IMR-90 (cell line): ENCODE results near the gene MAGEA1. TPM values are rescaled to one million over a fixed set of nuclear protein-coding genes. Genes with fewer than 3 reads are reported as not detected.

Experiments
- ATAC-seq: fragments of 200-7000 bp; cut with Tn5 transposase; 2 replicates; pipeline ENCODE4 v1.9.1; 2020; ENCODE audit warnings: low read depth, mild to moderate bottlenecking, moderate library complexity
- BruUV-seq: library from RNA; stranded (reverse); fragments of 400-500 nt; replicated peaks from 2 replicates; lab custom pipeline; 2021; lab: Mats Ljungman, UMichigan
- CTCF ChIA-PET: fragments of 300-600 bp; formaldehyde crosslinking; extraction: SDS; loops from one replicate; lab custom pipeline; 2021; ENCODE audit warnings: antibody characterized with exemption; lab: Yijun Ruan, JAX
- POLR2A ChIA-PET: fragments of 300-600 bp; sonication (Branson Sonifier 250); formaldehyde crosslinking; loops from one replicate; lab custom pipeline; 2022; ENCODE audit warnings: antibody characterized with exemption; ENCODE audit not compliant: unreplicated experiment; lab: Charles Lee
- DNase-seq: peaks from one replicate; pipeline ENCODE4 v3.0.0; 2013
- H2AFZ ChIP-seq: replicated peaks from 2 replicates; pipeline ENCODE3; 2013; ENCODE audit warnings: low read length, mild to moderate bottlenecking; ENCODE audit not compliant: poor library complexity
- H2AK5ac ChIP-seq: 2 replicates; pipeline ENCODE4 v1.6.1; 2013; ENCODE audit warnings: low read depth, low read length, inconsistent platforms
- H2AK9ac ChIP-seq: replicated peaks from 2 replicates; pipeline ENCODE3; 2013; ENCODE audit warnings: mild to moderate bottlenecking, low read depth, low read length, moderate library complexity; ENCODE audit not compliant: poor library complexity
- H2BK120ac ChIP-seq: 2 replicates; pipeline ENCODE4 v1.6.1; 2013; ENCODE audit warnings: low read depth, low read length, inconsistent platforms
- H2BK15ac ChIP-seq: 3 replicates; pipeline ENCODE4 v1.6.1; 2013; ENCODE audit warnings: low read depth, low read length, inconsistent platforms
- H2BK20ac ChIP-seq: 2 replicates; pipeline ENCODE4 v1.6.1; 2013; ENCODE audit warnings: low read depth, mild to moderate bottlenecking, inconsistent platforms, low read length, moderate library complexity
- H2BK5ac ChIP-seq: 2 replicates; pipeline ENCODE4 v1.6.1; 2013; ENCODE audit warnings: mild to moderate bottlenecking, low read depth, low read length, inconsistent platforms; ENCODE audit not compliant: poor library complexity, severe bottlenecking
- H3K14ac ChIP-seq: replicated peaks from 2 replicates; pipeline ENCODE4 v1.6.1; 2013; ENCODE audit warnings: low read depth, low read length, inconsistent platforms
- H3K18ac ChIP-seq: 2 replicates; pipeline ENCODE4 v1.6.1; 2013; ENCODE audit warnings: low read depth, low read length, control low read depth
- H3K23ac ChIP-seq: 2 replicates; pipeline ENCODE4 v1.6.1; 2013; ENCODE audit warnings: low read depth, low read length, inconsistent platforms
- H3K27ac ChIP-seq: 2 replicates; pipeline ENCODE4 v1.5.1; 2013; ENCODE audit warnings: mild to moderate bottlenecking, control low read depth, low read length; ENCODE audit not compliant: insufficient read depth
- H3K27me3 ChIP-seq: 2 replicates; pipeline ENCODE4 v1.6.1; 2013; ENCODE audit warnings: low read length; ENCODE audit not compliant: control insufficient read depth, insufficient read depth
- H3K36me3 ChIP-seq: 2 replicates; pipeline ENCODE4 v1.6.1; 2013; ENCODE audit warnings: low read length, mixed read lengths; ENCODE audit not compliant: control insufficient read depth, insufficient read depth
- H3K4ac ChIP-seq: 2 replicates; pipeline ENCODE4 v1.6.1; 2013; ENCODE audit warnings: low read depth, low read length, inconsistent platforms
- H3K4me1 ChIP-seq: 2 replicates; pipeline ENCODE4 v1.6.1; 2013; ENCODE audit warnings: low read length, mixed read lengths; ENCODE audit not compliant: control insufficient read depth, insufficient read depth
- H3K4me2 ChIP-seq: 2 replicates; pipeline ENCODE4 v1.6.1; 2013; ENCODE audit warnings: low read depth, mild to moderate bottlenecking, control low read depth, low read length, moderate library complexity
- H3K4me3 ChIP-seq: 2 replicates; pipeline ENCODE4 v1.5.1; 2013; ENCODE audit warnings: low read depth, mild to moderate bottlenecking, control low read depth, low read length, moderate library complexity; ENCODE audit not compliant: insufficient read depth
- H3K56ac ChIP-seq: 2 replicates; pipeline ENCODE4 v1.6.1; 2013; ENCODE audit warnings: low read length, inconsistent platforms; ENCODE audit not compliant: insufficient read depth; ENCODE audit errors: extremely low read depth
- H3K79me1 ChIP-seq, 2 experiments: 2 replicates each; pipeline ENCODE4 v1.6.1; 2013; ENCODE audit warnings: low read length in 2 of 2, inconsistent platforms in 1 of 2, low read depth in 1 of 2
- H3K9ac ChIP-seq: 2 replicates; pipeline ENCODE4 v1.6.1; 2013; ENCODE audit warnings: low read depth, low read length, control low read depth
- H3K9me1 ChIP-seq: 2 replicates; pipeline ENCODE4 v1.6.1; 2013; ENCODE audit warnings: low read length, inconsistent platforms; ENCODE audit not compliant: insufficient read depth
- H3K9me3 ChIP-seq: 2 replicates; pipeline ENCODE4 v1.6.1; 2013; ENCODE audit warnings: low read length; ENCODE audit not compliant: control insufficient read depth, insufficient read depth
- H4K20me1 ChIP-seq: 2 replicates; pipeline ENCODE4 v1.6.1; 2013; ENCODE audit warnings: low read length, inconsistent platforms; ENCODE audit not compliant: insufficient read depth
- H4K5ac ChIP-seq: 2 replicates; pipeline ENCODE4 v1.6.1; 2013; ENCODE audit warnings: mild to moderate bottlenecking, low read depth, low read length, control low read depth
- H4K8ac ChIP-seq, 2 experiments: 2 replicates each; pipeline ENCODE4 v1.6.1; 2013; ENCODE audit warnings: low read depth in 2 of 2, low read length in 2 of 2, control low read depth in 1 of 2, inconsistent platforms in 1 of 2
- H4K91ac ChIP-seq: 2 replicates; pipeline ENCODE4 v1.6.1; 2013; ENCODE audit warnings: low read depth, low read length, inconsistent platforms; ENCODE audit not compliant: insufficient read depth
- BHLHE40 ChIP-seq: fragments of 150-350 bp; IDR thresholded peaks from 2 replicates; pipeline ENCODE4 v1.6.1; 2016; ENCODE audit warnings: mild to moderate bottlenecking, low read depth, low read length
- CEBPB ChIP-seq: IDR thresholded peaks from 2 replicates; pipeline ENCODE4 v1.6.1; 2012; ENCODE audit warnings: low read depth, low read length, improper control_type of control experiment
- CHD1 ChIP-seq: IDR thresholded peaks from 2 replicates; pipeline ENCODE4 v1.6.1; 2012; ENCODE audit warnings: low read depth, low read length, improper control_type of control experiment
- ELK1 ChIP-seq: fragments of 150-350 bp; IDR thresholded peaks from 2 replicates; pipeline ENCODE4 v1.6.1; 2016; ENCODE audit warnings: low read depth, mild to moderate bottlenecking, low read length, moderate library complexity, borderline replicate concordance
- FOS ChIP-seq: fragments of 150-350 bp; IDR thresholded peaks from 2 replicates; pipeline ENCODE4 v1.6.1; 2016; ENCODE audit warnings: low read depth, low read length
- MAFK ChIP-seq: IDR thresholded peaks from 2 replicates; pipeline ENCODE4 v1.6.1; 2012; ENCODE audit warnings: low read depth, low read length, improper control_type of control experiment
- MAZ ChIP-seq: IDR thresholded peaks from 2 replicates; pipeline ENCODE4 v1.6.1; 2012; ENCODE audit warnings: low read depth, mild to moderate bottlenecking, low read length, improper control_type of control experiment, moderate library complexity, borderline replicate concordance
- MXI1 ChIP-seq: IDR thresholded peaks from 2 replicates; pipeline ENCODE4 v1.6.1; 2012; ENCODE audit warnings: low read depth, mild to moderate bottlenecking, low read length, moderate library complexity, borderline replicate concordance
- NFE2L2 ChIP-seq: fragments of 150-350 bp; IDR thresholded peaks from 2 replicates; pipeline ENCODE4 v1.6.1; 2016; ENCODE audit warnings: low read depth, mild to moderate bottlenecking, low read length
- POLR2A ChIP-seq: IDR thresholded peaks from 2 replicates; pipeline ENCODE4 v1.6.1; 2012; ENCODE audit warnings: mild to moderate bottlenecking, low read depth, low read length
- RAD21 ChIP-seq: IDR thresholded peaks from 2 replicates; pipeline ENCODE4 v1.6.1; 2012; ENCODE audit warnings: low read length, improper control_type of control experiment
- RCOR1 ChIP-seq: IDR thresholded peaks from 2 replicates; pipeline ENCODE4 v1.6.1; 2012; ENCODE audit warnings: mild to moderate bottlenecking, low read length, improper control_type of control experiment; ENCODE audit not compliant: insufficient replicate concordance
- RFX5 ChIP-seq: IDR thresholded peaks from 2 replicates; pipeline ENCODE4 v1.8.0; 2012; ENCODE audit warnings: low read depth, mild to moderate bottlenecking, low read length, moderate library complexity
- SMC3 ChIP-seq: fragments of 150-350 bp; IDR thresholded peaks from 2 replicates; pipeline ENCODE4 v1.6.1; 2016; ENCODE audit warnings: low read depth, mild to moderate bottlenecking, antibody characterized with exemption, low read length, moderate library complexity
- USF2 ChIP-seq: fragments of 150-350 bp; IDR thresholded peaks from 2 replicates; pipeline ENCODE4 v1.6.1; 2017; ENCODE audit warnings: mild to moderate bottlenecking, antibody characterized with exemption, low read length, low read depth
- WGBS, 2 experiments: methylation state at CpG; one replicate each; pipeline versions ENCODE4 v1.1.5 to v1.1.7; 2013; ENCODE audit warnings: missing lambda C conversion rate in 2 of 2; ENCODE audit not compliant: insufficient read length in 1 of 2; ENCODE audit errors: extremely low coverage in 2 of 2; 5-methylcytosine and 5-hydroxymethylcytosine counted together
- dilution Hi-C: fragments of 300-500 bp; cut with HindIII; formaldehyde crosslinking; loops from one replicate; pipeline ENCODE4 v1.14.3; 2018; ENCODE audit warnings: low sequenced_read_pairs; ENCODE audit not compliant: unreplicated experiment
- in situ Hi-C: fragments of 300-500 bp; cut with MboI; formaldehyde crosslinking; loops from 3 replicates; pipeline ENCODE4 v1.14.3; 2019; ENCODE audit warnings: low sequenced_read_pairs, inconsistent platforms, mixed read lengths
- intact Hi-C: fragments of 100-400 bp; cut with micrococcal nuclease; formaldehyde crosslinking; loops from 2 replicates; pipeline ENCODE4 v1.10.0; 2022
- polyA plus RNA-seq, 3 experiments: library from polyadenylated mRNA; depleted of rRNA; stranded (reverse); fragments of >200 nt; gene quantifications; 2 replicates each; pipeline ENCODE4 v1.2.3, GENCODE V29; 2012; ENCODE audit warnings: low replicate concordance in 1 of 3
- total RNA-seq: library from RNA; depleted of rRNA; stranded (reverse); fragments of >200 nt; gene quantifications from 2 replicates; pipeline ENCODE4 v1.2.3, GENCODE V29; 2012
- TF ChIP-seq, protein P1 (sequence below): conservative IDR thresholded peaks from 2 replicates; pipeline ENCODE4 v1.5.1; 2012; ENCODE audit warnings: mild to moderate bottlenecking, low read depth, low read length, improper control_type of control experiment

The MAGEA1 gene
- total and polyA plus RNA-seq, 2 of the 4 experiments (the other 2 are of a cell fraction), result not detected

- H3K27me3 ChIP-seq, result peaks cover 2% of the 10 kb centered on the region; the same call in 1 of the 2 replicates
- no peak overlapping the region for H3K56ac ChIP-seq
- H3K36me3 ChIP-seq, result no peaks in the 10 kb centered on the region
- no peak overlapping the region for H2BK20ac ChIP-seq
- WGBS, 2 experiments, result 0% methylated on average over 1 of the region's 2 CpGs; no CpG with 5 or more reads in 1 of the 2 experiments
- in situ Hi-C loops (no loop called here), dilution Hi-C loops (no loop called here), intact Hi-C loops (no loop called here)
- no peaks in the 10 kb centered on the region for H3K79me1 ChIP-seq
- no peaks in the 10 kb centered on the region for H4K20me1 ChIP-seq
- no peak overlapping the region for H3K23ac ChIP-seq
- no peak overlapping the region for H2AFZ ChIP-seq
- TF ChIP-seq NFE2L2 (no peak), POLR2A (no peak), FOS (no peak), RAD21 (no peak), RFX5 (no peak), MAFK (no peak), MAZ (no peak), CHD1 (no peak), BHLHE40 (no peak), ELK1 (no peak), MXI1 (no peak), USF2 (no peak), RCOR1 (no peak), SMC3 (no peak), CEBPB (no peak)
- TF ChIP-seq, protein P1, sequence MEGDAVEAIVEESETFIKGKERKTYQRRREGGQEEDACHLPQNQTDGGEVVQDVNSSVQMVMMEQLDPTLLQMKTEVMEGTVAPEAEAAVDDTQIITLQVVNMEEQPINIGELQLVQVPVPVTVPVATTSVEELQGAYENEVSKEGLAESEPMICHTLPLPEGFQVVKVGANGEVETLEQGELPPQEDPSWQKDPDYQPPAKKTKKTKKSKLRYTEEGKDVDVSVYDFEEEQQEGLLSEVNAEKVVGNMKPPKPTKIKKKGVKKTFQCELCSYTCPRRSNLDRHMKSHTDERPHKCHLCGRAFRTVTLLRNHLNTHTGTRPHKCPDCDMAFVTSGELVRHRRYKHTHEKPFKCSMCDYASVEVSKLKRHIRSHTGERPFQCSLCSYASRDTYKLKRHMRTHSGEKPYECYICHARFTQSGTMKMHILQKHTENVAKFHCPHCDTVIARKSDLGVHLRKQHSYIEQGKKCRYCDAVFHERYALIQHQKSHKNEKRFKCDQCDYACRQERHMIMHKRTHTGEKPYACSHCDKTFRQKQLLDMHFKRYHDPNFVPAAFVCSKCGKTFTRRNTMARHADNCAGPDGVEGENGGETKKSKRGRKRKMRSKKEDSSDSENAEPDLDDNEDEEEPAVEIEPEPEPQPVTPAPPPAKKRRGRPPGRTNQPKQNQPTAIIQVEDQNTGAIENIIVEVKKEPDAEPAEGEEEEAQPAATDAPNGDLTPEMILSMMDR, result no peak
- no peak overlapping the region for H2BK15ac ChIP-seq
- no peaks in the 10 kb centered on the region for H3K4me1 ChIP-seq
- CTCF ChIA-PET, result no interaction called here
- DNase-seq (no peak), ATAC-seq (no peak)
- no peak overlapping the region for H2AK5ac ChIP-seq
- H3K9ac ChIP-seq, result no peak overlapping the region
- H3K4me3 ChIP-seq, result no peak overlapping the region
- H2BK120ac ChIP-seq, result no peak overlapping the region
- H3K27ac ChIP-seq, result no peak overlapping the region
- no peak overlapping the region for H2BK5ac ChIP-seq
- H3K4ac ChIP-seq, result no peak overlapping the region
- no TSS peak for BruUV-seq
- no peaks in the 10 kb centered on the region for H3K9me3 ChIP-seq
- H3K18ac ChIP-seq, result no peak overlapping the region
- no peaks in the 10 kb centered on the region for H3K9me1 ChIP-seq
- POLR2A ChIA-PET, result no interaction called here
- no peak overlapping the region for H3K4me2 ChIP-seq
- no peak overlapping the region for H4K8ac ChIP-seq
- H4K5ac ChIP-seq, result no peak overlapping the region
- H2AK9ac ChIP-seq, result no peak overlapping the region
- no peak overlapping the region for H4K91ac ChIP-seq
- no peak overlapping the region for H3K14ac ChIP-seq
Measured at GRCh38 chrX:153214934-153215333, 35.9 kb downstream of the MAGEA1 start.
